NCI-H1092 (cell line): ENCODE measurements around the gene CORO1C.

Experiments
- DNase-seq: peaks from one replicate; lab custom pipeline; 2025; lab: John Stamatoyannopoulos, UW

CORO1C gene

GRCh38 chr12:108615918-108616317, 115.4 kb downstream of the CORO1C start:
- DNase-seq = no peak

DNA sequence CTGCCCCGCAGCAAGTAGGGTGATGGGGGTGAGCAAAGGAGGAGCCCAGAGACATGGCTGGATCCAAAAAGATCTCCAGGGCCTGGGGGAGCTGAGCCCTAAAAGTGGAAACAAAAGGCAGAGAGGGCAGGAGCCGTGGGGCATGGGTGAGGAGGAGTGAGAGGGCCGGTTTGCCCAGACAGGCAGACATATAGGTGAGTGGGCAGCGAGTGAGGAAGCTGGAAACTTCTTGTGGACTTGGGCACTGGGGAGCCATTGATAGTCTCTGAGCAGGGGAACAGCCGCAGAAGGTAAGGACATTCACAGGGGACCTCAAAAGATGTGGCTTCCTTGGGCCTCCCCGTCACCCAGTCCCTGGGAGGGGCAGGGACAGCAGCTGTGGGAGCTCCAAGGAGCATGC, 116.7 kb downstream of the CORO1C start:
- no peak for DNase-seq

- DNase-seq = no peak
These were observed 117.3 kb downstream of the CORO1C start for GRCh38 chr12:108614041-108614440.

DNA sequence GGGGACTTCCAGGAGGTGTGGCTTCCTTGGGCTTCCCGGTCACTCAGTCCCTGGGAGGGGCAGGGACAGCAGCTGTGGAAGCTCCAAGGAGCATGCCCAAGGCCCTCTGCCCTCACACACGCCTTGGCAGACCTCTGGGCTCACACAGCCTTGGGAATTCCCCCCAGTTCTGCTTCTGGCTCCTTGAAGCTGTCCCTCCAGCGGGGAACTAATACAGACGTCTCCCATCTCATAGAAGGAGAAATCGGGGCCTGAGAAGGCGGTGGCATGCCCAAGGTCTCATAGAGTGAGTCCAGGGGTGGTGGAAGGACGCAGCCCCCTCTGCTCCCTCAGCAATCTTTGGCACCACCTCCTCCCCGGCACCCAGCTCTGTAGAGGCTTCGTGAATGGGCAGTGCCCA, 117.8 kb downstream of the CORO1C start:
- no peak for DNase-seq

- DNase-seq = no peak
These were observed 118.5 kb downstream of the CORO1C start for GRCh38 chr12:108612788-108613282.

GRCh38 chr12:108611884-108612415, 119.4 kb downstream of the CORO1C start:
- no peak for DNase-seq

DNA sequence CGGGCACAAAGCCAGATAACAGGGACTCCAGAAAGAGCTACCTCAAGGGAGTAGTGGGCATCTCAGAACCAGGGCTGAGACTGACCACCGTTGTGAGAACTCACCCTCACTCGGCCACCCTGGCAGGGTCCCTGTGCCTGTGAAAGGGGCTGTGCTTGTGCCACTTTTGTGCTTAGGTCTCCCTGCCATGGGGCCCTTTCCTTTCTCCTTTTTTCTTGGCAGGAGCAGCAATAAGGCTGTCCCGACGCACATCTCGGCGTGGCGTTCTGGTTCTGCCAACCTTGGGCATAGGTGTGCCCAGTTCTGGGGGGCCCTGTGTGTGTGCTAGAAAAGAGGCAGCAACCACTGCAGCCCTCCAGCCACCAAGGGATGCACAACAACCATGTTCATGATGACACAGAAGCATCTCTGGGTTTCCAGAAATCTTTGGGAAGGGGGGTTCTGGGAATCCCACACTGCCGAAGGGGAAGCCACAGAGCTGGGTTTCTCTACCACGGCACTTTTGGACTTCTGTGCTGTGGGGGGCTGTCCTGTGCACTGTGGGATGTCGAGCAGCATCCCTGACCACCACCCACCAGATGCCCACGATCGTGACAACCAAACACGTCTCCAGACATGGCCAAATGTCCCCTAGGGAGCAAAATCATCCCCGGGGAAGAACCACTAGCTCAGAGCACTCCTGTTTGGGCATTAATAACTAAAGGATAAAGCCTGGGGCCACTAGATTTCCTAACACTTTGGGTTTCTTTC, 120.3 kb downstream of the CORO1C start:
- DNase-seq = no peak

DNA sequence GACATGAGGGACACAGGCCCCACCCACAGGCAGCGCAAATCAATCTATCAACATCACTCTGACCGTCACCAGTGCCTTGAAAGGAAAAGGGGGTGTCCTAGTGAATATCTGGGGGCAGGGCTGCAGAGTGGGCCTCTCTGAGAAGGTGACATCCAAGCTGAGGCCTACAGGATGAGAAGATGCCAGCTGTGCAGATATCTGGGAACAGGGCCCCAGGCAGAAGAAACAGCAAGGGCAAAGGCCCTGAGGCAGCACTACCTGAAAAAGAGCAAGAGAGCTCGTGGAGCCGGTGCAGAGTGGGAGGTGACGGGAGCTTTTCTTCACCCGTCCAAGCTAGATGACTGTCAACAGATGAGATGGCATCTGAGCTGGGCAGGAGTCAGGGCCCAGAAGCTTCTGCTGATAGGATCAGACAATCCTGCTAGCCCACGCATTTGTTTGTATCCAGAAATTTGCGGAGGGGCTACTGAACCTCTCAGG, 120.9 kb downstream of the CORO1C start:
- no peak for DNase-seq

DNA sequence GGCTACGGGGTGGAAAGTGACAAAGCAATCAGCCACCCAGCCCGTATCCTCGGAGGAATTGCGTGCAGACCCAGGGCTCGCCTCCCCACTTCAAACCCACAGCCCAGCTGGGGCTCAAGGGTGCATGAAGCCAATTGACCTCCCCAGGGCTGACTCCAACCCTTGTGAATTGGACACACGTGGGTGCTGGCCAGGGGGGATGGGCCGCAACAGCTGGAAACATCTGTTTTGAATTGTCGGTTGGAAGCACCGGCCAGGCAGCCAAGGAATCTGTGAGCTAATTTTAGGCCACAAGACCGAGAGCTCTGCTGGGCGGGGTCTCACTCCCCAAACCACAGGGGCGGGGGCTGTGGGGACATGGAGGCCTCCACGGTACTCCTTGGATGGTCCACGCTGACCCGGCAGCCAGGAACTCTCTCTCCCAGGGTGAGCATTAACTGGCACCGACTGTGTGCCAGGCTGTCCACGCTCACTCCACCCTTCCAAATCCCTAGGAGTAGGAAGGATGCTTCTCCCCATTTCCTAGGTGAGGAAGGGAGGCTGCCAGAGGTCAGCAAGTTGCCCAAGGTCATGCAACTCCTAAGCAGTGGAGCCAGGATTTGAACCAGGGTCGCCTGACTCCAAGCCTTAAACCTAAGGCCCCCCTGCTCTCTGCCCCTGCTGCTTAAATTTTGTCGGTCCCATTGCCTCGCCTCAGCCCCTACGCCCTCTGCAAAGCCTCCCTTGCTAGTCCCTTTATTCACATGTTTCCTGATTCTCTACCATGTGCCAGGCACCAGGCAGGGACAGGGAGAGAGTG, 121.6 kb downstream of the CORO1C start:
- DNase-seq = no peak

DNA sequence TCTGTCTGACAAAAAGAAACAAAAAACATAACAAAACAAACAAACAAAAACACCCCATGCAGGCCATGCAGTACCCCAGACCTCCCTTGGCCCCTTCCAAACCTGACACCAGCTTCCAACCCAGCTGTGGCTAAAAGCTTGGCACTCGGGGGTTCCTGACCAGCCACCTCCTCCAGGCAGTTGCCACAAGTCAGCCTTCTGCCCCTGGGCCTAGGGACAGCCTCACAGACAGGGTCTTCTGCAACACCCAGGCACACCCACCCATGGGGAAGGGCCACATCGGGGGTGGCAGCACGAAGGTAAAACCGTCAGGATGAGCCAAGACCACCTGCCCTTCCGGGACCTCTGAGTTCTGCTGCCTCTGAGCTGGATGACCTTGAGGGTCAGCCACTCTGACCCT, 122.7 kb downstream of the CORO1C start:
- no peak for DNase-seq

GRCh38 chr12:108607981-108608600, 123.2 kb downstream of the CORO1C start:
- DNase-seq = no peak

DNA sequence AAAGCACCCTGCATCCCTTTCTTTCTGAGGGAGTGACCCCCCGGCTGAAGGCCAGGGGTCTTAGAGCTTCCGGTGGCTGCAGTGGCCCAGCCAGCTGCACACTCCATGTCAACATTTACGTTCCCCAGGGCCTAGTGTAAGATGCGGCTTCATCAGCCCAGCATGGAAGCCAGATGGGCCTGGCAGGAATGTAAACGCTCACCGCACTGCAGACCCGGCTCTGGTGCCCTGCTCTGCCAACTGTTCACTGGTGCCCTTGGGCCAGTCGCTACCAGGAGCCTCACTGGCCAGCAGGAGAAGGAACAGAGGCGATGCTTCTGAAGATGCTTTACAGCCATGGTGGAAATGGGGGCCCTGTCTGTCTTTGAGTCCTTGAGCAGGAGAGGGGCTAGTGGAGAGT, 124.8 kb downstream of the CORO1C start:
- DNase-seq = no peak

DNA sequence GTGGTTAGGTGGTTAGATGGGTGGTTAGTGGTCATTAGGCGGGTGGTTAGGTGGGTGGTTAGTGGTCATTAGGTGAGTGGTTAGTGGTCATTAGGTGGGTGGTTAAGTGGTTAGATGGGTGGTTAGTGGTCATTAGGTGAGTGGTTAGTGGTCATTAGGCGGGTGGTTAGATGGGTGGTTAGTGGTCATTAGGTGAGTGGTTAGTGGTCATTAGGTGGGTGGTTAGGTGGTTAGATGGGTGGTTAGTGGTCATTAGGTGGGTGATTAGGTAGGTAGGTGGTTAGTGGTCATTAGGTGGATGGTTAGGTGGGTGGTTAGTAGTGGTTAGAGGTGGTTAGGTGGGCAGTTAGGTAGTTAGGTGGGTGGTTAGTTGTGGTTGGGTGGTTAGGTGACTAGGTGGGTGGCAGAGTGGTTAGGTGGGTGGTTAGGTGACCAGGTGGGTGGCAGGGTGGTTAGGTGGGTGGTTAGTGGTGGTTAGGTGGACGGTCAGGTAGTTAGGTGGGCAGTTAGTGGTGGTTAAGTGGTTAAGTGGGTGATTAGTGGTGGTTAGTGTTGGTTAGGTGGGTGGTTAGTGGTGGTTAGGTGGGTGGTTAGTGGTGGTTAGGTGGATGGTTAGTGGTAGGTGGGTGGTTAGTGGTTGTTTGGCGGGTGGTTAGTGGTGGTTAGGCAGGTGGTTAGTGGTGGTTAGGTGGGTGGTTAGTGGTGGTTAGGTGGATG, 125.5 kb downstream of the CORO1C start:
- no peak for DNase-seq

GRCh38 chr12:108605000-108605689, 126.2 kb downstream of the CORO1C start:
- DNase-seq = no peak

GRCh38 chr12:108604208-108604941, 126.9 kb downstream of the CORO1C start:
- no peak for DNase-seq

GRCh38 chr12:108603743-108604142, 127.6 kb downstream of the CORO1C start:
- DNase-seq = no peak

GRCh38 chr12:108602976-108603704, 128.2 kb downstream of the CORO1C start:
- no peak for DNase-seq

DNA sequence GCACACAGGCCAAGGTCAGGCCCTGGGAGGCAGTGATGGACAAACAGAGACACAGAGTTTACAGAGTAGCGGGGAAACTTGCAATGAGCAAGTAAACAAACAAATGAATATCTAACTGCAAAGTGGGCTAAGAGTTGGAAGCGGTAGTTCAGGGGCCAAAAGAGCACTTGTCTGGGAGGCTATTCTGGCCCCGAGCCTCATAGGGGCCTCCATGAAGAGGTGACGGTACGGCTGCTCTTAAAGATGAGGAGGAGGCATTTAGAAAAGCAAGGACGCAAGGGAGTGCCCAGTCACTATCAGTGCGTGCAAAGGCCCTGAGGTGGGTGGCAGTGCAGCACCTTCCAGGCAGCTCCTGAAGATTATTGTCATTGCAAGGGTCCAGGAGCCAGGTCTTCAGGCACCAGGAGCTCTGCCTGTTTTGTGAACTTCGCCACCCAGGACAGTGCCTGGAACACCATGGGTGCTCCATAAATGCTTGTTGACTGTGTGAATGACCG, 129.1 kb downstream of the CORO1C start:
- no peak for DNase-seq

GRCh38 chr12:108600702-108601007, 130.7 kb downstream of the CORO1C start:
- no peak for DNase-seq
